Renal cortex interstitium (tissue), 11 donors: ENCODE measurements around the gene SRP72. TPM values are rescaled to one million over a fixed set of nuclear protein-coding genes. Genes with fewer than 3 reads are reported as not detected.

Experiments used
- DNase-seq, 11 donors: peaks; one replicate each; pipeline ENCODE4 v3.0.0-alpha.2; 2013; ENCODE audit warnings: low read depth in 9 of 11, low spot score in 4 of 11; ENCODE audit errors: extremely low read depth in 1 of 11
- polyA plus RNA-seq, 3 donors: library from polyadenylated mRNA; unstranded; fragments of 120-200 nt; gene quantifications; one replicate each; pipeline ENCODE4 v1.2.1, GENCODE V29; 2013; ENCODE audit not compliant: insufficient read length in 3 of 3

SRP72 gene
- polyA plus RNA-seq, 3 donors = 117 to 139 (median 126) TPM

DNA sequence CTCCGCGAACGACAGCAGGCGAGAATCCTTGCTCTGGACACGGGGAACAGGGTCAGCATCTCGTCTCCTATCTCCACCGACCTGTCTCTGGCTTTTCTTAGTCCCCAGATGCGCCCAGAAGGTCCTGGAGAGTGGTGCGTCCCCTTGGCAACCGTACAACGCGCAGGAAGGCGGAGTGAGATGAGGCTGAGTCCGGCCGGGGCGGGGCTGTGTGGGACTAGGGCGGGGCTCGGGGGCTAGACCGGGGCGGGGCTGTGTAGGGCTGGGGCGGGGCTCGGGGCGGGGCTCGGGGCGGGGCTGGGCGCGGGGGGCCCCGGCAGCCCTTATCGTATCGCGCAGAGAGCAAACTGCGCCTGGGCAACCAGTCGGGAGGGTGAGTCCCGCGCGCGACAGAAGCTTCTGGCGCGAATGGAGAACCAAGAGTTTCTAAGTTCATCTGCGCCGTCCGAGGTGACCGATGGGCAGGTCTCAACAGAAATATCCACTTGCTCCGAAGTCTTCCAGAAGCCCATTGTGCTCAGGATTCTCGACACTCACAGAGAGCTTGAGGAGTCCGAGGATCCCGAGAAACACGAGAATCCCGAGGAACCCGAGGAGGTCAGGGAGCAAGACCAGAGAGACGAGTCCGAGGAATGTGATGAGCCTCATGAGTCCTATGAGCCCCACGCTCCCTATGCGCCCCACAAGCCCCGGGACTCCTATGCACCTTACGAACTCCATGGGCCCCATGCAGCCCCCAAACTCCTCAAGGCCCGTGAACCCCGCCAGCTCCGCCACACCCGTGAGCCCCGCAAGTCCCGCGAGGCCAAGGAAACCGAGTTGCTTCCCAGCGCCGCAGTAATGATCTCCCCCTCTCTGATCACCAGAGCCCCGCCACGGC is 63.1 kb downstream of the SRP72 start:
- peak in 10 of 11 donors; percentile 23 to 71 (median 56) for DNase-seq

DNA sequence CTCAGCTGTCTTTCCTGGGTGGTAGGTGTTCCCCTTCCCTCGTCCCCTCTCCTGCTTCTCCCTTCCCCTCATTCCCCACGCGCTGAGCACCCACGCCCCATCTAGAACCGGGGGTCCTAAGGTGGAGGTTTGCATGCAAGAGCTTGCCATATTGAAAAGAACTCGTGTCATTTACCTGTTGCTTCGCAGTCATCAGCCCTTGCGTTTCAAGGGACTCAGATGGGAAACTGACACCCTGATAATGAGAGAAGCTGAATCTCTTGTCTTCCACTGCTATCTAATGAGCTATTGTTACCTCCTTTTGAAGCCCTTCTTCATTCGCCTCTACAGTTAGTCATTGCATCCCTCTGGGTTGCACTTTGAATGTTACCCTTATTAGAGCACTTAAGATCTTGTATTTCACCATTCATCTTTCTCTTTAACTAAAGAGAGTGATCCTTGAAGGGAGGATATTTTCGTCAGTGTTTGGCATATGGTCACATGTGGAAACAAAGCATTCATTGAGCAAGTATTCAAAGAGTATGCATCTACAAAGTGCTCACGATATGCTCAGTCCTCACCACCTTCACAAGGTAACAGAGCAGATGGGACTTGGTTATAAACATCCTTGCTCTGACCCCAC is 63.8 kb downstream of the SRP72 start:
- DNase-seq = no peak

DNA sequence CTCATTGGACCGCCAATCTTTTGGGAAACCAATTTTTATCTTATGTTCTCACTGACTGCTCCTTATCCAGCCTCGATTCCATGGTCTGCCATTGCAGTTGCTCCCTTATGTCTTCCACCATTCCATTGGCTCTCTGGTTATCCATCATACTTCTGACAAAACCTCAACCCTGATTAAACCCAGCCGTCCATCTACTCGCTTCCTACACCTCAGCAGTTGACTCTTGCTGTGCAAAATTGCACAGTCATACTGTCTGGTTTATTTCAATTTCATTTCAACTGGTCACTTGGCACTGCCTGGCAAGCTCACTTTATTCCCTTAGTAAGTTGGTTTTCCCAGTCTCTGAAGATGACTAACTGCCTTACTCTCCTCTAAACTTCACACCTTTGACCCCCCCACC is 64.4 kb downstream of the SRP72 start:
- no peak for DNase-seq

DNA sequence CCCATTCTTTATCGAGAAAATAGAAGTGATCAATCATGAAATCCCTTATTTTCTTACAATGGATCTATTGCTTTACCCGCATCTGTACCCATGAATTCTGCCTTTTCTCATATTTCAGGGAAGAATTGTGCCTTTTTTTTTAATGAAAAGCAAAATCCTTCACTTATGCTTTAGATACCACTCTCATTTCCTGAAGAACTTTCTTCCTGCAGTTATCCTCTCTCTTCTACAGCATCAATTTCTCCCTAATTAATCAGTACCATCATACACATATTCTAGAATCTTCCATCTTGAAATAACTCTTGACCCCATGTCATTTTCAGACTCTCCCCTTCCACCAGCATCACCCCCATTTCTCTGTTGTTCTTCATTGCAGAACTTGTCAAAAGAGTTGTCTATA is 64.8 kb downstream of the SRP72 start:
- DNase-seq = no peak

DNA sequence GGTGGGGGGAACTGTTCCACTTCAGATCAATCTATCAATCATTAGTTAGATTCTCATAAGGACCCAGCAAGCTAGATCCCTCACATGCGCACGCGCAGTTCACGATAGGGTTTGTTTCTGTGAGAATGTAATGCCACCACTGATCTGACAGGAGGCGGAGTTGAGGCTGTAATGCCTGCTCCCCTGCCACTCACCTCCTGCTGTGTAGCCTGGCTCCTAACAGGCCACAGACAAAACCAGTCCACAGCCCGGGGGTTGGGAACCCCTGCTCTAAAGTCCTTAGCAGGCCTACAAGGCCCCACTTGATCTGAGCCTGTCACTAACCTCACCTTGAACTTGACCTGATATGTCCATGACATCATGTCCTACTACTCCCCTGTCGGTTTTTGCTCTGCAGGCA is 68.5 kb downstream of the SRP72 start:
- DNase-seq = no peak

DNA sequence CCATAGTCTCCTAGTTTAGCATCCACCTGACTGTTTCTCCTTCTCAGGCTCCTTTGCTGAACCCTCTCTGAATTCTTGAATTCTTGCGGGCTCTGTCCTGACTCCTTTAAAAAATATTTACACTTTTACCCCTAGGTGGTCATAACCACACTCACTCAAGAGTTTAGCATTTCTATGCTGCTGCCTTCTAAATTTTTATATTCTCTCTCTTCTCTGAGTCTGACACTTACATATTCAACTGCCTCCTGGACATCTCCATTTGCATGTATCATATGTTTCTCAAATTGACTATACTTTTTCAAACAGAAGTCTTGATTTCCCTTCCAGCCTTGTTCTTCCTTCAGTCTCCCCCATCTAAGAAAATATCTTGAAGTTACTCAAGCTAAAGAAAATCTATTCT is 69.7 kb downstream of the SRP72 start:
- DNase-seq = no peak

DNA sequence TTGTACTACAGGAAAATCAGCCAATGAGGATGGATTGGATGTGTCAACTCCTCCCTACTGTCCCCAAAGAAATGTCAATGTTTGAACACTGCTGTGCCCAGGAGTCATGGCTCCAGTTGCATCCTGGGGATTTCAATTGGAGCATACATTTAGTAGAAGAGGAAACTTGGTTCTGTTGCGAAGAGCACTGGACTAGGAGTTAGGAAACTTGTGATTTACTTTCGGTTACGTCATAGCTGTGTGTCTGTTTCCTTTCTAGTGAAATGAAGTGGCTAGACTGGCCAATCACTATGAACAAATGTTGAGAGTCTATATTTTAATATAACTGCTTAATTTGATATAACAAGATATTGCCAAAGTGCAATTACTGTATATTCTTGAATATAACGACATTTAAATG is 73.4 kb downstream of the SRP72 start:
- no peak for DNase-seq

DNA sequence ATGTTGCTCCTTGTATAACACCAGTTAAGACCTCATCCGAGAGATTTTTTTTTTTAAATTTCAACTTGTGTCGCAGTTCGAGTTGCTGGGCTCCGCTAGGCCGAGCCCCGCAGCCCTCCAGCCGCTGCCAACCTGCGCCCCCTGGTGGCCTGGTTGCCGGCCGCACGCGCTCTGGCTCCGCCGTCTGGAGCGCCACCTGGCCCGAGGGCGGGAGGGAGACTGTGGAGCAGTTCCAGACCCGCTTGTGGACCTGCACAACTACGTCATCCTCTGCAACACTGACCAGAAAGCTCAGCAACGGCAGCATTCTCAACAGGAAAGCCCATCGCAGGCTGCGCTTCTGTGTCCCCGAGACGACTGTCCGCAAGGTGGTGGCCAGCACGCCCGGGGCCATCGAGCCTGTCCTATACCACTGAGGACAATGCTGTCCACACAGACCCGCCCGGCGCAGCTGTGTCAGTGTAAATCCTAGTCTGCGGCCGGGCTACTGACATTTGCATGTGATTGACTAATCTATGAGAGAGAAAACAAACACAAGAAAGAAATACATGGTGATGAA is 77.2 kb downstream of the SRP72 start:
- peak; percentile 54 to 87 (median 80) for DNase-seq

DNA sequence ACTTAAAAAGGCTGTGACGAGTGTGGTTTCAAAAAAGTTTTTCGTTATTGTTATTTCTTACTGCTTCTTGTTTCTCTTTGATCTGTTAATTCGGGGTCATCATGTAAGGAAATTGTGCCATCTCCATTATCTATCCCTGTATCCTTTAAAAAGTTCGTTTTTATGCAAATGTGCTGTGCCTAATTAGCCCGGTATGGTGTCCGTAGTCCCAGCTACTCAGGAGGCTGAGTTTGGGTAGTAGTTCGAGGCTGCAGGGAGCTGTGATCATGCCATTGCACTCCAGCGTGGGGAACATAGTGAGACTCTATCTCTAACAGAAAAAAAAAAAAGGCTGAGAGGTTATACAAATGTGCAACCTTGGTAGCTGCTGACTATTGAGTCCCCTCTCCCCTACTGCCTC is 83.2 kb downstream of the SRP72 start:
- DNase-seq = no peak

DNA sequence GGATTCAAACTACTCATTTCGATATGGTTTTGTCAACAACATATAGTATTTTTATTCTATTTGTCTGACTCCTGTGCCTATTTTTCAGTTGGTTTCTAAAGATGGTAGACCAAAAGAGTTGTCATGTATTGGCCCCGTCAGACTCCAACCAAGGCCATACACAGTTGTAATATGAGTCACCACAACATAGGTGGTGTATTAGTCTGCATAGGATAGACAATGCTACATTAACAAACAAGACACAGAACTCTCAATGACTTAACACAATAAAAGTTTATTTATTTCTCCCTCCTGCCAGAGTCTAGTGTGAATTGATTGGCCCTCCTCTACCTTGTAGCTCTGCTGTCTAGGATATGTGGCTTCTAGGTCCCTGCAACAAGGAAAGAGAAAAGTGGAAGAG is 84.1 kb downstream of the SRP72 start:
- no peak for DNase-seq

DNA sequence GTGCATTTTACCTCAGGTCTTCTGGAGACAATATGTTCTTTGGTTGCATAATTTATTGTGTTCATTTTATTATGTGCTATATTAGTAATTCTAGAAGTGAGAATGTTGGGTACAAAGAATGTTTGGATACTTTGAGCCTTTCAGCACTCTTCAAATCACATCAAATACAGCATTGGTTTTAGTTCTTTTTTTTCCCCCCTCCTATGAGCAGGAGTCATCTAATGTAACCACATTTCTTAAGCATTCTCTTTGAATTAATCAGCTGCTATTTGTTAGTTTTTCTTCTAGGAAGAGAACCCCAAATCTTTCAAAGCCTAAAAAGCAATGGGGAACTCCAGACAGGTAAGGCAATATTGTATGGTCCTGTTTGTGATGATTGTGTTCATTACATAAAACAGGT is 84.9 kb downstream of the SRP72 start:
- no peak for DNase-seq

Other genes starting within 250 kb of the SRP72 start
- gene AASDH, start 80.1 kb upstream of the SRP72 start, polyA plus RNA-seq = 10 to 100 TPM; 24.6 to 33.9 (median 26.7) TPM
- gene PPAT, start 32.0 kb upstream of the SRP72 start, polyA plus RNA-seq = 10 to 100 TPM; 24.3 to 28.6 (median 26.1) TPM
- 100 to 1,000 TPM; 113 to 143 (median 122) TPM for gene PAICS, start 31.4 kb upstream of the SRP72 start, polyA plus RNA-seq
- 1 to 10 TPM; 1.1 to 2.3 (median 1.8) TPM for gene ARL9, start 38.2 kb downstream of the SRP72 start, polyA plus RNA-seq
- gene HOPX, start 213.7 kb downstream of the SRP72 start, polyA plus RNA-seq = 10 to 100 TPM; 13.9 to 20.4 (median 15.8) TPM